IMR-90 (cell line): ENCODE measurements around the gene SYCN. TPM values are rescaled to one million over a fixed set of nuclear protein-coding genes. Genes with fewer than 3 reads are reported as not detected.

Experiments used
- ATAC-seq: fragments of 200-7000 bp; cut with Tn5 transposase; 2 replicates; pipeline ENCODE4 v1.9.1; 2020; ENCODE audit warnings: low read depth, mild to moderate bottlenecking, moderate library complexity
- BruUV-seq: library from RNA; stranded (reverse); fragments of 400-500 nt; replicated peaks from 2 replicates; lab custom pipeline; 2021; lab: Mats Ljungman, UMichigan
- CTCF ChIA-PET: fragments of 300-600 bp; formaldehyde crosslinking; extraction: SDS; loops from one replicate; lab custom pipeline; 2021; ENCODE audit warnings: antibody characterized with exemption; lab: Yijun Ruan, JAX
- POLR2A ChIA-PET: fragments of 300-600 bp; sonication (Branson Sonifier 250); formaldehyde crosslinking; loops from one replicate; lab custom pipeline; 2022; ENCODE audit warnings: antibody characterized with exemption; ENCODE audit not compliant: unreplicated experiment; lab: Charles Lee
- DNase-seq: peaks from one replicate; pipeline ENCODE4 v3.0.0; 2013
- H2AFZ ChIP-seq: replicated peaks from 2 replicates; pipeline ENCODE3; 2013; ENCODE audit warnings: low read length, mild to moderate bottlenecking; ENCODE audit not compliant: poor library complexity
- H2AK5ac ChIP-seq: 2 replicates; pipeline ENCODE4 v1.6.1; 2013; ENCODE audit warnings: low read depth, low read length, inconsistent platforms
- H2AK9ac ChIP-seq: replicated peaks from 2 replicates; pipeline ENCODE3; 2013; ENCODE audit warnings: mild to moderate bottlenecking, low read depth, low read length, moderate library complexity; ENCODE audit not compliant: poor library complexity
- H2BK120ac ChIP-seq: 2 replicates; pipeline ENCODE4 v1.6.1; 2013; ENCODE audit warnings: low read depth, low read length, inconsistent platforms
- H2BK15ac ChIP-seq: 3 replicates; pipeline ENCODE4 v1.6.1; 2013; ENCODE audit warnings: low read depth, low read length, inconsistent platforms
- H2BK20ac ChIP-seq: 2 replicates; pipeline ENCODE4 v1.6.1; 2013; ENCODE audit warnings: low read depth, mild to moderate bottlenecking, inconsistent platforms, low read length, moderate library complexity
- H2BK5ac ChIP-seq: 2 replicates; pipeline ENCODE4 v1.6.1; 2013; ENCODE audit warnings: mild to moderate bottlenecking, low read depth, low read length, inconsistent platforms; ENCODE audit not compliant: poor library complexity, severe bottlenecking
- H3K14ac ChIP-seq: replicated peaks from 2 replicates; pipeline ENCODE4 v1.6.1; 2013; ENCODE audit warnings: low read depth, low read length, inconsistent platforms
- H3K18ac ChIP-seq: 2 replicates; pipeline ENCODE4 v1.6.1; 2013; ENCODE audit warnings: low read depth, low read length, control low read depth
- H3K23ac ChIP-seq: 2 replicates; pipeline ENCODE4 v1.6.1; 2013; ENCODE audit warnings: low read depth, low read length, inconsistent platforms
- H3K27ac ChIP-seq: 2 replicates; pipeline ENCODE4 v1.5.1; 2013; ENCODE audit warnings: mild to moderate bottlenecking, control low read depth, low read length; ENCODE audit not compliant: insufficient read depth
- H3K27me3 ChIP-seq: 2 replicates; pipeline ENCODE4 v1.6.1; 2013; ENCODE audit warnings: low read length; ENCODE audit not compliant: control insufficient read depth, insufficient read depth
- H3K36me3 ChIP-seq: 2 replicates; pipeline ENCODE4 v1.6.1; 2013; ENCODE audit warnings: low read length, mixed read lengths; ENCODE audit not compliant: control insufficient read depth, insufficient read depth
- H3K4ac ChIP-seq: 2 replicates; pipeline ENCODE4 v1.6.1; 2013; ENCODE audit warnings: low read depth, low read length, inconsistent platforms
- H3K4me1 ChIP-seq: 2 replicates; pipeline ENCODE4 v1.6.1; 2013; ENCODE audit warnings: low read length, mixed read lengths; ENCODE audit not compliant: control insufficient read depth, insufficient read depth
- H3K4me2 ChIP-seq: 2 replicates; pipeline ENCODE4 v1.6.1; 2013; ENCODE audit warnings: low read depth, mild to moderate bottlenecking, control low read depth, low read length, moderate library complexity
- H3K4me3 ChIP-seq: 2 replicates; pipeline ENCODE4 v1.5.1; 2013; ENCODE audit warnings: low read depth, mild to moderate bottlenecking, control low read depth, low read length, moderate library complexity; ENCODE audit not compliant: insufficient read depth
- H3K56ac ChIP-seq: 2 replicates; pipeline ENCODE4 v1.6.1; 2013; ENCODE audit warnings: low read length, inconsistent platforms; ENCODE audit not compliant: insufficient read depth; ENCODE audit errors: extremely low read depth
- H3K79me1 ChIP-seq, 2 experiments: 2 replicates each; pipeline ENCODE4 v1.6.1; 2013; ENCODE audit warnings: low read length in 2 of 2, inconsistent platforms in 1 of 2, low read depth in 1 of 2
- H3K9ac ChIP-seq: 2 replicates; pipeline ENCODE4 v1.6.1; 2013; ENCODE audit warnings: low read depth, low read length, control low read depth
- H3K9me1 ChIP-seq: 2 replicates; pipeline ENCODE4 v1.6.1; 2013; ENCODE audit warnings: low read length, inconsistent platforms; ENCODE audit not compliant: insufficient read depth
- H3K9me3 ChIP-seq: 2 replicates; pipeline ENCODE4 v1.6.1; 2013; ENCODE audit warnings: low read length; ENCODE audit not compliant: control insufficient read depth, insufficient read depth
- H4K20me1 ChIP-seq: 2 replicates; pipeline ENCODE4 v1.6.1; 2013; ENCODE audit warnings: low read length, inconsistent platforms; ENCODE audit not compliant: insufficient read depth
- H4K5ac ChIP-seq: 2 replicates; pipeline ENCODE4 v1.6.1; 2013; ENCODE audit warnings: mild to moderate bottlenecking, low read depth, low read length, control low read depth
- H4K8ac ChIP-seq, 2 experiments: 2 replicates each; pipeline ENCODE4 v1.6.1; 2013; ENCODE audit warnings: low read depth in 2 of 2, low read length in 2 of 2, control low read depth in 1 of 2, inconsistent platforms in 1 of 2
- H4K91ac ChIP-seq: 2 replicates; pipeline ENCODE4 v1.6.1; 2013; ENCODE audit warnings: low read depth, low read length, inconsistent platforms; ENCODE audit not compliant: insufficient read depth
- BHLHE40 ChIP-seq: fragments of 150-350 bp; IDR thresholded peaks from 2 replicates; pipeline ENCODE4 v1.6.1; 2016; ENCODE audit warnings: mild to moderate bottlenecking, low read depth, low read length
- FOS ChIP-seq: fragments of 150-350 bp; IDR thresholded peaks from 2 replicates; pipeline ENCODE4 v1.6.1; 2016; ENCODE audit warnings: low read depth, low read length
- MAFK ChIP-seq: IDR thresholded peaks from 2 replicates; pipeline ENCODE4 v1.6.1; 2012; ENCODE audit warnings: low read depth, low read length, improper control_type of control experiment
- MXI1 ChIP-seq: IDR thresholded peaks from 2 replicates; pipeline ENCODE4 v1.6.1; 2012; ENCODE audit warnings: low read depth, mild to moderate bottlenecking, low read length, moderate library complexity, borderline replicate concordance
- RAD21 ChIP-seq: IDR thresholded peaks from 2 replicates; pipeline ENCODE4 v1.6.1; 2012; ENCODE audit warnings: low read length, improper control_type of control experiment
- RCOR1 ChIP-seq: IDR thresholded peaks from 2 replicates; pipeline ENCODE4 v1.6.1; 2012; ENCODE audit warnings: mild to moderate bottlenecking, low read length, improper control_type of control experiment; ENCODE audit not compliant: insufficient replicate concordance
- SMC3 ChIP-seq: fragments of 150-350 bp; IDR thresholded peaks from 2 replicates; pipeline ENCODE4 v1.6.1; 2016; ENCODE audit warnings: low read depth, mild to moderate bottlenecking, antibody characterized with exemption, low read length, moderate library complexity
- WGBS, 2 experiments: methylation state at CpG; one replicate each; pipeline versions ENCODE4 v1.1.5 to v1.1.7; 2013; ENCODE audit warnings: missing lambda C conversion rate in 2 of 2; ENCODE audit not compliant: insufficient read length in 1 of 2; ENCODE audit errors: extremely low coverage in 2 of 2; 5-methylcytosine and 5-hydroxymethylcytosine counted together
- dilution Hi-C: fragments of 300-500 bp; cut with HindIII; formaldehyde crosslinking; loops from one replicate; pipeline ENCODE4 v1.14.3; 2018; ENCODE audit warnings: low sequenced_read_pairs; ENCODE audit not compliant: unreplicated experiment
- in situ Hi-C: fragments of 300-500 bp; cut with MboI; formaldehyde crosslinking; loops from 3 replicates; pipeline ENCODE4 v1.14.3; 2019; ENCODE audit warnings: low sequenced_read_pairs, inconsistent platforms, mixed read lengths
- intact Hi-C: fragments of 100-400 bp; cut with micrococcal nuclease; formaldehyde crosslinking; loops from 2 replicates; pipeline ENCODE4 v1.10.0; 2022
- polyA plus RNA-seq, 3 experiments: library from polyadenylated mRNA; depleted of rRNA; stranded (reverse); fragments of >200 nt; gene quantifications; 2 replicates each; pipeline ENCODE4 v1.2.3, GENCODE V29; 2012; ENCODE audit warnings: low replicate concordance in 1 of 3
- total RNA-seq: library from RNA; depleted of rRNA; stranded (reverse); fragments of >200 nt; gene quantifications from 2 replicates; pipeline ENCODE4 v1.2.3, GENCODE V29; 2012
- TF ChIP-seq, protein P1 (sequence below): fragments of 150-350 bp; IDR thresholded peaks from 2 replicates; pipeline ENCODE4 v1.6.1; 2017; ENCODE audit warnings: mild to moderate bottlenecking, antibody characterized with exemption, low read length, low read depth
- TF ChIP-seq, protein P2 (sequence below): conservative IDR thresholded peaks from 2 replicates; pipeline ENCODE4 v1.5.1; 2012; ENCODE audit warnings: mild to moderate bottlenecking, low read depth, low read length, improper control_type of control experiment

The SYCN gene
- total and polyA plus RNA-seq, 2 of the 4 experiments (the other 2 are of a cell fraction): not detected

DNA sequence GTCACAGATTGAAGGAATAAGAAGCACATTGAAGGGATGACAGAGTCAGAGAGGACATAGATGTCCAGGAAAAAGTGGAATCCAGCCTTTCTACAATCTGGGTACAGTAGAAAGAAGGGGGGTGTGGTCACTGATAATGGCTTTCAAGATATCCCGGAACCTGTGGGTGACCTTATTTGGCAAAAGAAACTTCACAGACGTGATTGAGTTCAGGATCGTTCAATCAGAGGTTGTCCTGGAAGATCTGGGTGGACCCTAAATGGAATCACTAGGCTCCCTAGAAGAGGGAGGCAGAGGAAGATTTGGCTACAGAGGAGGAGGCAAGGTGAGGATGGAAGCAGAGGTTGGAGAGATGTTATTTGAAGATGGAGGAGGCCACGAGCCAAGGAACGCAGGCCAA lies 13.0 kb upstream of the SYCN start:
- Histone ChIP-seq H3K4ac (no peak overlapping the region), H4K20me1 (no peaks in the 10 kb centered on the region), H3K4me1 (no peaks in the 10 kb centered on the region), H3K18ac (no peak overlapping the region), H3K9me1 (no peaks in the 10 kb centered on the region), H4K91ac (no peak overlapping the region), H3K4me2 (no peak overlapping the region), H2BK5ac (no peak overlapping the region), H2AK9ac (no peak overlapping the region), H2BK120ac (no peak overlapping the region), H2BK20ac (no peak overlapping the region), H4K8ac (no peak overlapping the region), H2AFZ (no peak overlapping the region), H2AK5ac (no peak overlapping the region), H3K36me3 (no peaks in the 10 kb centered on the region), H2BK15ac (no peak overlapping the region), H3K9me3 (peaks cover 5% of the 10 kb centered on the region), H3K79me1 (no peaks in the 10 kb centered on the region), H3K14ac (no peak overlapping the region), H3K4me3 (no peak overlapping the region), H3K56ac (no peak overlapping the region), H3K27me3 (peaks cover 19% of the 10 kb centered on the region), H4K5ac (no peak overlapping the region), H3K23ac (no peak overlapping the region), H3K9ac (no peak overlapping the region), H3K27ac (no peak overlapping the region)
- intact Hi-C loops (loop anchor here (10.0 kb wide), 1 partner anchor 68 kb away; no protein-coding TSS in a partner anchor), in situ Hi-C loops (loop anchor here (25.0 kb wide), 1 partner anchor 755 kb away; no protein-coding TSS in a partner anchor), dilution Hi-C loops (no loop called here)
- ChIA-PET CTCF (no interaction called here), POLR2A (interaction anchor here (0.6 kb wide), 1 partner anchor 171 kb away, joined by 3 read pairs; no protein-coding TSS in a partner anchor)
- DNase-seq (no peak), ATAC-seq (no peak)
- TF ChIP-seq SMC3 (no peak), MXI1 (no peak), MAFK (no peak), FOS (no peak), BHLHE40 (no peak), RCOR1 (no peak), RAD21 (no peak)
- TF ChIP-seq, protein P1, sequence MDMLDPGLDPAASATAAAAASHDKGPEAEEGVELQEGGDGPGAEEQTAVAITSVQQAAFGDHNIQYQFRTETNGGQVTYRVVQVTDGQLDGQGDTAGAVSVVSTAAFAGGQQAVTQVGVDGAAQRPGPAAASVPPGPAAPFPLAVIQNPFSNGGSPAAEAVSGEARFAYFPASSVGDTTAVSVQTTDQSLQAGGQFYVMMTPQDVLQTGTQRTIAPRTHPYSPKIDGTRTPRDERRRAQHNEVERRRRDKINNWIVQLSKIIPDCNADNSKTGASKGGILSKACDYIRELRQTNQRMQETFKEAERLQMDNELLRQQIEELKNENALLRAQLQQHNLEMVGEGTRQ: no peak
- TF ChIP-seq, protein P2, sequence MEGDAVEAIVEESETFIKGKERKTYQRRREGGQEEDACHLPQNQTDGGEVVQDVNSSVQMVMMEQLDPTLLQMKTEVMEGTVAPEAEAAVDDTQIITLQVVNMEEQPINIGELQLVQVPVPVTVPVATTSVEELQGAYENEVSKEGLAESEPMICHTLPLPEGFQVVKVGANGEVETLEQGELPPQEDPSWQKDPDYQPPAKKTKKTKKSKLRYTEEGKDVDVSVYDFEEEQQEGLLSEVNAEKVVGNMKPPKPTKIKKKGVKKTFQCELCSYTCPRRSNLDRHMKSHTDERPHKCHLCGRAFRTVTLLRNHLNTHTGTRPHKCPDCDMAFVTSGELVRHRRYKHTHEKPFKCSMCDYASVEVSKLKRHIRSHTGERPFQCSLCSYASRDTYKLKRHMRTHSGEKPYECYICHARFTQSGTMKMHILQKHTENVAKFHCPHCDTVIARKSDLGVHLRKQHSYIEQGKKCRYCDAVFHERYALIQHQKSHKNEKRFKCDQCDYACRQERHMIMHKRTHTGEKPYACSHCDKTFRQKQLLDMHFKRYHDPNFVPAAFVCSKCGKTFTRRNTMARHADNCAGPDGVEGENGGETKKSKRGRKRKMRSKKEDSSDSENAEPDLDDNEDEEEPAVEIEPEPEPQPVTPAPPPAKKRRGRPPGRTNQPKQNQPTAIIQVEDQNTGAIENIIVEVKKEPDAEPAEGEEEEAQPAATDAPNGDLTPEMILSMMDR: no peak
- WGBS, 2 experiments: 86% methylated on average over 4 of the region's 5 CpGs; no CpG with 5 or more reads in 1 of the 2 experiments
- no TSS peak for BruUV-seq
